Pons (tissue), 1 donor: ENCODE measurements around the gene CTBP2.

Experiments used
- DNase-seq: peaks from one replicate; pipeline ENCODE4 v3.0.0-alpha.2; 2016; ENCODE audit warnings: low spot score

The CTBP2 gene

GRCh38 chr10:125125951-125126735 lies 34.2 kb downstream of the CTBP2 start:
- DNase-seq, result no peak

GRCh38 chr10:125124907-125125306 lies 35.5 kb downstream of the CTBP2 start:
- no peak for DNase-seq

GRCh38 chr10:125124115-125124487 lies 36.3 kb downstream of the CTBP2 start:
- DNase-seq, result no peak

- peak; percentile 76 for DNase-seq
Observed at GRCh38 chr10:125123476-125124114, 36.8 kb downstream of the CTBP2 start.

- no peak for DNase-seq
Observed at GRCh38 chr10:125122566-125122965, 37.8 kb downstream of the CTBP2 start.

- DNase-seq, result no peak
Observed at GRCh38 chr10:125121003-125121402, 39.4 kb downstream of the CTBP2 start.

GRCh38 chr10:125120053-125120710 lies 40.2 kb downstream of the CTBP2 start:
- DNase-seq, result no peak

- DNase-seq, result no peak
Observed at GRCh38 chr10:125118701-125119100, 41.7 kb downstream of the CTBP2 start.

- peak; percentile 73 for DNase-seq
Observed at GRCh38 chr10:125118011-125118611, 42.3 kb downstream of the CTBP2 start.

- DNase-seq, result no peak
Observed at GRCh38 chr10:125116652-125117310, 43.6 kb downstream of the CTBP2 start.

GRCh38 chr10:125116041-125116649 lies 44.2 kb downstream of the CTBP2 start:
- no peak for DNase-seq

- DNase-seq, result no peak
Observed at GRCh38 chr10:125115409-125115808, 45.0 kb downstream of the CTBP2 start.

- DNase-seq, result no peak
Observed at GRCh38 chr10:125114761-125115391, 45.5 kb downstream of the CTBP2 start.

- DNase-seq, result no peak
Observed at GRCh38 chr10:125113691-125114371, 46.5 kb downstream of the CTBP2 start.

- no peak for DNase-seq
Observed at GRCh38 chr10:125112697-125113494, 47.5 kb downstream of the CTBP2 start.

GRCh38 chr10:125111118-125111727 lies 49.1 kb downstream of the CTBP2 start:
- no peak for DNase-seq

- no peak for DNase-seq
Observed at GRCh38 chr10:125107965-125108580, 52.3 kb downstream of the CTBP2 start.

GRCh38 chr10:125107166-125107949 lies 53.0 kb downstream of the CTBP2 start:
- DNase-seq, result no peak
